Suppressor macrophage treated with lipopolysaccharide for 1 hour (primary cell): ENCODE measurements around the gene ZNF483.
"Not testable (repeated sequence)": the region's sequence is repeated elsewhere in the genome, so short reads cannot be mapped to it uniquely, and the experiment has no call there.

Experiments
- DNase-seq, 3 donors: peaks; one replicate each; pipeline ENCODE4 v3.0.0-alpha.2; 2020 to 2022

The ZNF483 gene

DNA sequence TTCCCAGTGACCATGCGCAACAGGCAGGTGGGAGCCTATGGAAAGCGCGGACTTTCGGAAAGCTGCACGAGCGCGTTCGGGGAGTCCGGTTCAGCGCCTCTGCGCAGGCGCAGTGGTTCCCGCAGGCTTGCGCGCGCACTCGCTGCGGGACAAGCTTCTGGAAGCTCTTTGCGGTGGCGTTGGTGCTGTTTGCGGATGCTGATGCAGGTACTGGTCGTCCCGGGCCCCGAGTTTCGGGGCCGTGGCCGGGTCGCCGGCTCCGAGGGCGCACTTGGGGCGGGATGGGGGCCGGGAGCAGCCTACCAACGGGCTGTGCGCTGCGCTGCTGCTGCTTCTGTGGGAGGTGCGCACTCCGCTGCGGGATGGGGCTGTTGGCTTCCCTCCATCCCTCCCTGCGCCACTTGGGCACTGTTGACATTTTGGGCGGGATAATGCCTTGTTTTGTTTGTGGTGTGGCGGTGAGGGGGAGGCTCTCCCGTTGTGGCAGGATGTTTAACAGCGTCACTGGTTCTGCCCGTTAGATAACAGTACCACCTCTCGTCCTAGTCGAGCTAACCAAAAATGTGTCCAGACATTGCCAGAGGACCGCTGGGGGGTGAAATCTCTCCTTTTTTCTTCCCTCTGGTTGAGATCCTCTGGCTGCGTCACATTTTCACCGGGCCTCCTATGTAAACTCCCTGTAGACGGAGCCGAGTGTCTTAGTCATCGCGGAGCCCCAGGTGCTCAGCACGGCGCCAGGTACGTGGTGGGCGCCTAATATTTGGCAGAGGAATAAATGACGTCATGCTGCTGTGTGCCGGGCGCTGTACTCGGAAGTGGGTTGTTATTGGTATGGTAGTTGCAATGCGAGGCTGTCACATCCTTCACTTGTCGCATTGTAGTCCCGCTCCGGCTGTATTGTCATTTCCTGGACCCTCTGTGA lies at the start of gene ZNF483:
ZNF483 (plus strand) TSS at position 124 of the 922 bp plus-strand sequence. CDS start 2,217 bp downstream, outside the sequence.
- peak; percentile 66 to 83 (median 70) for DNase-seq

DNA sequence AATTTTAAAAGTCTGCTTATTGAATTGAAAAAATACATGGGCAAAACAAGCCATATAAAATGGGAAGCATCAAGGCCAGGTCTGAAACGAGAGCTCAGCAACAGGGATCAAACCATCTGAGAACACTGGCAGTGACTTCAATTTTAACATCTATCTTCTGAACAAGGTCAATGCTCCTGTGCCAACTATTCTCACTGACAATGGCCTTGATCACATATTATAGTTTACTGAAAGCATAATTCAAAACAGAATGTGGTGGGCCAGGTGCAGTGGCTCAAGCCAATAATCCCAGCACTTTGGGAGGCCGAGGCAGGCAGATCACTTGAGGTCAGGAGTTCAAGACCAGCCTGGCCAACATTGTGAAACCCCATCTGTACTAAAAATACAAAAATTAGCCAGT lies 49.8 kb upstream of the ZNF483 start:
- no peak for DNase-seq

DNA sequence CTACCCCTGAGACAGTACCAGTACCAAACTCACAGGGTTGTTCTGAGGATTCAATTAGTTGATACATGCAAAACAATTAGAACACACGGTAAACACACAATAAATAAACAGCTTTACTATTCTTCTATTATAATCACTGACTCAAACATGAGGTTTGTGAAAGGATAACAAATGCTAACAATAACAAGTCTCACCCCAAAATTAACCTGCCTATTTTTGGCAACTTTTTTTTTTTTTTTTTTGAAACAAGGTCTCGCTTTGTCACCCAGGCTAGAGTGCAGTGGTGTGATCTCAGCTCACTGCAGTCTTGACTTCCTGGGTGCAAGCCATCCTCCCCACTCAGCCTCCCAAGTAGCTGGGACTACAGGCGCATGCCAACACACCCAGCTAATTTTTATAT lies 47.3 kb upstream of the ZNF483 start:
- DNase-seq = no peak

DNA sequence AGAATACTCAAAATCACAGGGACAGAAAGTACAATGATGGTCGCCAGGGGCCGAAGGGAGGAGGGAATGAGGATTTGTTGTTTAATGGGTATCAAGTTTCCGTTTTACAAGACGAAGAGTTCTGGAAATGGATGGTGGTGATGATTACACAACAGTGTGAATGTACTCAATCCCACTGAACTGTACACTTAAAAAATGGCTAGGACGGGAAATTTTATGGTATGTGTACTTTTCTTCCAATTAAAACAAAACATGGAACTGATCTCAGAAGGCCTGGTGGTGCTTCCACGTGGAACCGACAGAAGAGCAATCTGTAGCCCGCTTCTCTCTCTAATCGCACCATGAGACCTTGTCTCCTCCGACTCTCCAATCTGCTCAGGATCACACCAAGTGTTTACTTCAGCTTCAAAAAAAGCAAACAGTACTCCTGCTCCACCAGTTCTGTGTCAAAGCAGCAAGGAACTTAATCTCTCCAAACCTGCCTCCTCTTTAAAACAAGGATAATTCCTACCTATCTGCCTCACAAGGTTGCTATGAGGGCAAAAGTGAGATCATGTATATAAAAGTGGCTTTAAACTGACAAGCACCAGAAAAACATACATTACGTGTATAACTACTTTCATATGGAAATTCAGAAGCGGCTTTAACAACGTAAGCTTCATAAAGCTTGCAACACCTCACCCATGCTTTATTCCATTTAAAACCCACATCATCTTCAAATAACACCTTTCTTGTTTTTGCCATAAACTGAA lies 42.9 kb upstream of the ZNF483 start:
- no peak for DNase-seq

DNA sequence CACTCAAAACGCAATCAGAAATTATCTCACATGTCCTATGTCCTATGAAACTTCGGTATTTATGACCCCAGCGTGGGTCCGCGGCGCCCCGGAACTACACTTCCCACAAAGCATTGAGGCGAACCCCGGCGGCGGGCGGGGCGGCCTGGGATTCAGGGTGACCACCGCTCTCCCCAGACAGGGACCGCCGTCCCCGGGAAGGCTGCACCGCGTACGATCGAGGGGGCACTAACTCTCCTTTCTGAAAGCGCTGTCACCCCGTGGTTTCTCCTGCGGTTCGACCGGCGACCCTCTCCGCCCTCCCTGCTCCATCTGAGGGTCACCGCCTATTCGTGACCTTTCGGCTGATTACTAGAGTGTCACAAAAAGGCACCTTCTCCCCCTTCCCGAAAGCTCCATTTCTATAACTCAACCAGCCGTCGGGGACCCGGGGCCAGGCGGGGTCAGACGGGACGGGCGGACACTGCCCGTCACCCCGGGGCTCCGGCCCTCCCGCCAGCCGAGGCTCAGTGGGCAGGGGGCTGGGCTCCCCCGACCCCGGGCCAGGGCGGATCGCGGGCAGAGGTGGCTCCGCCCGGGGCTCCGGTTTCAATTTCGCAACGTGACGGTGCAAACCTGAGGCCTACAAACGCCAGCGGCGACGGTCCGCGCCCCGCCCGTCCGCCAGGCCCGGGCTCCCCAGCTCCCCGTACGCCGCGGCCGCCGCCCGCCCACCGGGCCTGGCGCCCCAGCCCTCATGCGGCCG lies 42.1 kb upstream of the ZNF483 start:
- DNase-seq = peak; percentile 76 to 90 (median 79)

DNA sequence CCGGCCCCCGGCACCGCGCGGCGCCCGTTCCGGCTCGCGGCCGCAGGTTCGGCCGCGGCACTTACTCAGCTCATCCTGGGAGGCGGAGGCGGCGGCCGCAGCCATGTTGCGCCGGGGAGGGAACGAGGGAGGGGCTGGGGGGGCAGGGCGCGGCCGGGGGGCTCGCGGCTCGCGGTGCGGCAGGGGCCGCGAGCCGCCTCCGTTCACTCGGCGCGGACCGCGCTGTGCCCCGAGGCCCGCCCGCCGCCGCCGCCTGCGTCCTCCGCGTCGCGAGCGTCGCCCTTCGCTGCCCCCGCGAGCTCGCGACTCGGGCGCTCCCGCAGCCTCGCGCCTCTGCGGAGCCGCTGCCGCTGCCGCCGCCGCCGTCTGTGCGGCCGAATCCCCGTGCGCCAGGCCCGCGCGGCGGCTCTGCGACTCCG lies 41.5 kb upstream of the ZNF483 start:
- peak; percentile 64 to 81 (median 66) for DNase-seq

DNA sequence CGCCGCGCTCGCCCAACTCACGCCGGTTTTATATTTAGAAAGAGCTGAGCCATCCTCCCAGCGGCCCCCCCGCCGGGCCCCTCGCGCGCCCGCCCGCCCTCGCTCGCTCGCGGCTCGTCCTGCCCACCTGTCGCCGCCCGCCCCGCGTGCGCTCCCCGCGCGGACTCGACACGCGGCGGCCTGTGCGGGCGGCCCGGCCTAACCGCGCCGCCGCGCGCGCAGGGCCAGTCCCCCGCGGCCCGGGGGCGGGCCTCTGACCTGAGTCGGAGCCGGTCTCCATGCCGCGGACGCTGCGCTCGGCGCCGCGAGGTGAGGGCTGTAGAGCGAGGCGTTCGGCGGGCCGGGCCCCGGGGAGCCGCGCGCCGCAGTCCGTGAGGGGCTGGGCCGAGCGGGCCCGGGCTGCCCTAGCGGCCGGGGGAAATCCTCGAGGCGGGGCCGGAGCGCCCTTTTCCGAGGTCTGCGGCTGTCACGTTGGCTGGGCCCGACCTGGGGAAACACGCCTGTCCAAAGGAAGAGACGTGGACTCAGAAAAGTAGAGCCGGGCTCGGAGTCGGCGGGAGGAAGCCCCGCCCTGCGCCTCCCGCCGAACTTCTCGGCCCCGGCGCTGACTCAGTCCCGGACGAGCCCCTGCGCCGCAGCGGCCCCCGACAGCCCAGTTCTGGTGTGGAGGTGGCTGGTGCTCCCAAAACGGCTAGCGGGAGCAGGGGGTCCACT lies 41.0 kb upstream of the ZNF483 start, which contains the start of gene ECPAS:
ECPAS (minus strand) TSS at position 526 of the 714 bp plus-strand sequence. CDS start 11,465 bp downstream, outside the sequence.
- peak; percentile 89 to 94 (median 92) for DNase-seq

DNA sequence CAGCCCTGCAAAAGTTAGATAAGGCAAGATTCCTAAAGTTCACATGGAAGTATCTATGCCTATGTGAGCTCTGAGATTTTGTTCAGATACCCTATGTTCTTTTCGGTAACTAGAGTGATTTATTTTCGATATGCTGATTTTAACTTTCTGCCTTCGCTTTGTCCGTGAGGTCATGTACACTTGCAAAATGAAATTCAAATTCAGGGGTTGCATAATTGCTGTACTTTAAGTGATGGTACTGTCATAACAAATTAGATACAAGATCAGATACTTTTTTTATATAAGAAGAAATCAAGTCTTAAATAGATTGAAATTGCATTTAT lies 40.4 kb upstream of the ZNF483 start:
- peak in 2 of 3 donors; percentile 52 to 59 for DNase-seq

DNA sequence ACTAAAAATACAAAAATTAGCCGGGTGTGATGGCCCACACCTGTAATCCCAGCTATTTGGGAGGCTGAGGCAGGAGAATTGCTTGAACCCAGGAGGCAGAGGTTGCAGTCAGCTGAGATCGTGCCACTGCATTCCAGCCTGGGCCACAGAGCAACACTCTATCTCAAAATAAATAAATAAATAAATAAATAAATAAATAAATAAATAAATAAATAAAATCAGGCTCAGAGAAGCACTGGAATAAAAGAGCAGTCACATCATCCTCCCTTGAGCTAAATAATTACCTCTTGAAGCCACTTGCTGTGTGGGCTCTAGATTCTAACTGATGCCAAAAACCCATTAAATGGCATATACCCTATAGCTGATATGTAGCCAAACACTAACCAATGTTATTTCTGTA lies 27.8 kb upstream of the ZNF483 start:
- DNase-seq = not testable (repeated sequence)

DNA sequence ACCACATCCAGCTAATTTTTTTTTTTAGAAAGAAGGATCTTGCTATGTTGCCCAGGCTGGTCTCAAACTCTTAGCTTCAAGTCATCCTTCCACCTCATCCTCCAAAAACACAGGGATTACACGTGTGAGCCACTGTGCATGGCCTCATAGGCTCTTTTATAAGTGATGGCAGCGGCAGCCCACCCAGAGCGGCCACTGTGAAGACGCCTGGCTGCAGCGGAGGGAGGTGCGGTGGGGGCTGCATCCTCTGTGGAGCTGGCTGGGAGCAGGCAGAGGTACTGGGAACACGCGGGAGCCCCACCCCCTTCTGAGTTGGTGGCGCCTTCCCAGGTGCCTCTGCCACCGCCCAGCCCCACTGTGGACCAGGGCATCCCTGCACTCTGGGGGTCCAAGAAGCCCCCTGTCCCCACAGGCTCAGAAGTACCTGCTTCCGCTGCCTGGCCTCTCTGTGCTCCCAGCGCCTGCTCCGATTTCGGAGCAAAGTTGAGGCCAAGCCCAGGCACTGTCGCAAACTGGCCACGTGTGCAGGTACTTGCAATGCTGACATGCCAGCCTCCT lies 23.9 kb upstream of the ZNF483 start:
- DNase-seq = no peak

DNA sequence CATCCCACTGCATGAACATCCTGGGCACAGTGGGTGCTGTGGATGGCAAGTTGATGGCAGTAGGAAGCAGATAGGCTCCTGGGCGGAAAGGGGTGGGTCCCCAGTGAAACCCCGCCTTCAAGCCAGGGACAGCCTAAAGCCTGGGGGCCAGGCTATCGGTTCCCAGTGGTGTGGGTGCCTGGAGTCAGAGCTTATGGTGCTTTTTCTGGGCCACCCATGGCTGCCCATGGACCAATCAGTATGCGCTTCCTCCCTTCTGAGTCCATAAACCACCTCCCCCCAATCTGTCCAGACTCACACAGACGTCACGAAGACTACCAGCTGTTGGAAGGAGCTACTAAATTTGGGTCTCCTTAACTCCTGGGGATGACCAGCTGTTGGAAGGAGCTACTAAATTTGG lies 23.3 kb upstream of the ZNF483 start:
- DNase-seq = no peak

DNA sequence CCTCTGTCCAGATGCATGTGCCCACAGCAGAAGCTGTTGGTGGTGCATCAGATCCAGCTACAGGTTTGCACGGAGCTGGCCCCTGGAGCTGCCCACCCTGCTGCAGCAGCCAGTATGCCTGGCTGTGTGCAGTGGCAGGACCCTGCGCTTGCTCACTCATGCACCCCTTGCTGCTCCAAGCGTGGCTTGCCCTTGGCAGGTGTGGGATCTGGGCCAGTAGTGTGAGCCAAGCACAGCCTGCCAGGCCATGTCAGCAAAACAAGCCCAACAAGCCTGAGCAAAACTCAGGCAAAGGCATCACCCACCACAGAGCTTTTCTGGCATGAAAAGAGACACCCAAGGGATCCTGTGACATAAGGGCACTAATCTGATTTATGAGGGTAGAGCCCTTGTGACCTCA lies 22.5 kb upstream of the ZNF483 start:
- DNase-seq = no peak

DNA sequence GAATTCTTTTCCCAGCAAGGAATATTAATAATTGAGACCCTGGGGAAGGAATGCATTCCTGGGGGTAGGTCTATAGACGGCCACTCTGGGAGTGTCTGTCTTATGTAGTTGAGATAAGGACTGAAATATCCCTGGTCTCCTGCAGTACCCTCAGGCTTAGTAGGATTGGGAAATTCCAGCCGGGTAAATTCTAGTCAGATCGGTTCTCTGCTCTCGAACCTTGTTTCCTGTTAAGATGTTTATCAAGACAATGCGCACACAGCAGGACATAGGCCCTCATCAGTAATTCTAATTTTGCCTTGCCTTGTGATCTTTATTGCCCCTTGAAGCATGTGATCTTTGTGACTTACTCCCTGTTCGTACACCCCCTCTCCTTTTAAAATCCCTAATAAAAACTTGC lies 13.4 kb upstream of the ZNF483 start:
- DNase-seq = not testable (repeated sequence)

DNA sequence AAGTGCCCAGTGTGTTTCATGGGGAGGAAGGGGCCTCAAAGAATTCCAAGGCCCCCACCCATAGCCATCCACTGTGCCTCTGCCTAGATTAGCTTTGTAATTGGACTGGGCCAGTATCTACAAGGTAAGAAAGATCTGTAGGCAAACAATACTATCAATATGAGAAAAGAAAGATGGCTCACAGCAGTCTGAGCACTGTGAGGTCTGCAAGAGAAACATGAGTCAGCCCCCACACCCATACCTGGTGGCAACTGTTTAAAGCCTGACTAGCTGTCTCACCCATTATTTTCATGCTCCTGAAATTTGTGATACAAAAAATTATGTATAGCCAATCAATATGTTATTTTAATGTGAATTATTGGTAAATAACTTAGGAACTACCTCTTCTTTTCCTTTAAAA lies 10.0 kb upstream of the ZNF483 start:
- no peak for DNase-seq

DNA sequence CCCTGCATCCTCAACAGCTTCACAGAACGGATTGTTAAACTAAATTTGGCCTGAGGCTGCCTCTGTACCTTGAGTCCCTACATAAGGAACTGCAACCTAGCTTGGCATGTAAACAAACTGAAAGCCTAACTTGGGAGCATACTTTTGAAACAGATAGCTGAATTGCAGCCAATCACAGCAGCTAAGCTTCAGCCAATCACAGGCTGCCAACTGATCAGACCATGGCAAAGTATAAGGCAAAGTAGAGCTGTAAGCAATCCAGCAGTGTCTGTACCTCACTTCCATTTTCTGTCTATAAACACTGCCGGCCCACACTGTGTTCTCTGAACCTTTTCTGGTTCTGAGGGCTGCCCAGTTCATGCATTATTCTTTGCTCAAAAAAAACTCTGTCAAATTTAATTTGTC lies 8.9 kb upstream of the ZNF483 start:
- DNase-seq = no peak

DNA sequence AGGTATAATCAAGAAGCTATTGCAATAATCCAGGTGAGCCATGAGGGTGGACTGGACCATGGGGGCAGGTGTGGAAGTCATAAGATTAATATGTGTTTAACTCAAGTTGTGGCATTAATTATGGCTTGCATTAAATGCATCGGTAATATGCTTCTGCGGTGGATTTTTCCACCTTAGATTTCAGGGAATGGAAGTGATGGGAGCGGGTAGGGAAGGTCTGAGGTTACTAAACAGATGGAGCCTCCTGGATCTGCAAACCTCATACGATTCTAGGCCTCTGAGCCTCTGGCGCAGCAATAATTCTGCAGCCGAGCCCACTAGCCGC lies 286 bp upstream of the ZNF483 start:
- no peak for DNase-seq

DNA sequence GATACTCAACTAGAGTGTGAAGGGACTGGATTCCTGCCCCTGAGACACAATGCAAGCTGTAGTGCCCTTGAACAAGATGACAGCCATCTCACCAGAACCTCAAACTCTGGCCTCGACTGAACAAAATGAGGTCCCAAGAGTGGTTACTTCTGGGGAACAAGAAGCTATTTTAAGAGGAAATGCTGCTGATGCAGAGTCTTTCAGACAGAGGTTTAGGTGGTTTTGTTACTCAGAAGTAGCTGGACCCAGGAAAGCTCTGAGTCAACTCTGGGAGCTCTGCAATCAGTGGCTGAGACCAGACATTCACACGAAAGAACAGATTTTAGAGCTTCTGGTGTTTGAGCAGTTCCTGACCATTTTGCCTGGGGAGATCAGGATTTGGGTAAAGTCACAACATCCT lies 2.4 kb downstream of the ZNF483 start:
- DNase-seq = no peak

DNA sequence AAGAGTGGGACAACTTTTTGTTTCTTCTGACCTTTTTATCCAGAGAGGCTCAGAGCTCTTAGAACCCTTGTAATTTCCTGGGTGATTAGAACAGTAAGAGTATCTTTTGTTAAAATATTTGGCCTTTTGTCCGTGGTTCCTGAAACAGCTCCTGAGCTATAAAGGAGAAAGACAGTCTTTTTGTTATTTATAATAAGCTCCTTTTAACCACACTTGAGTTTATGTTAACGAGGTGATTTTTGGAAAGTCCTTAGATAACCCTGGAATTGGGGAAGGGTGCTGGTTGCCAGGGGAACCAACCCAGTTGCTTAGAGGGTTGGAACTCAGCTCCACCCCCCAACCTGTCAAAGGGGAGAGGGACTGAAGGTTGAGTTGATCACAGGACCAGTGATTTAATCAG lies 4.8 kb downstream of the ZNF483 start:
- DNase-seq = no peak

DNA sequence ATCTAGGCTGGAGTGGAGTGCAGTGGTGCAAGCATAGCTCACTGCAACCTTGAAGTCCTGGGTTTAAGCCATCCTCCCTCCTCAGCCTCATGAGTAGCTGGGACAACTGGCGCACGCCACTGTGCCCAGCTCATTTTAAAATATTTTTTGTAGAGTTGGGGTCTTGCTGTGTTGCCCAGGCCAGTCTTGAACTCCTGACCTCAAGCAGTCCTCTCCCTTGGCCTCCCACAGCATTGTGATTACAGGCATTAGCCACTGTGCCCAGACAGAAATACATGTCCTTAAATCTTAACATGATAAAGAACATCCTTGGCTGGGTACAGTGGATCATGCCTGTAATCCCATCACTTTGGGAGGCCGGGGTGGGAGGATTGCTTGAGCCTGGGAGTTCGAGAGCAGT lies 6.7 kb downstream of the ZNF483 start:
- no peak for DNase-seq

DNA sequence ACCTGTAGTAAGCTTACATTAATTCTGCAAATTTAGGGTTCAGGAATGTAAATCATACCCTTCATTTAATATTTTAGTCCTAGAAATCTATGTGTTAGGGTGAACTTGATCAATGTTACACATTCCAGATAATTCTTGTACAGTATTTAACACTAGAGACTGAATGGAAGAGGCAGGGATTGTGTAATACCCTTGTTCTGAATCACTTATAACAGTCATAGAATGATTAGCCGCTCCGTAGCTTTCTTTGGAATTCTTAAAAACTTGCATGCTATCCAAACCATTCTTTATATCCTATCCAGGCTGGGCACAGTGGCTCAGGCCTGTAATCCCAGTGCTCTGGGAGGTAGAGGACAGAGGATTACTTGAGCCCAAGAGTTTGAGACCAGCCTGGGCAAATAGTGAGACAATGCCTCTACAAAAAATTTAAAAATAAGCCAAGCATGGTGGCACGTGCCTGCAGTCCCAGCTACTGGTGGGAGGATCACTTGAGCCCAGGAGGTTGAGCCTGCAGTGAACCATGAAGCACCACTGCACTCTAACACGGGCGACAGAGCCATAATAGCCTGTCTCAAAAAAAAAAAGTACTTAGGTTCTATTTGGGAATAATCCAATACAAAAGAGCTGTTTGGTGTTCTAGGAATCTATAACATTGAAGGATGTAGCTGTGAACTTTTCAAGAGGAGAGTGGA lies 8.3 kb downstream of the ZNF483 start:
- DNase-seq = no peak

DNA sequence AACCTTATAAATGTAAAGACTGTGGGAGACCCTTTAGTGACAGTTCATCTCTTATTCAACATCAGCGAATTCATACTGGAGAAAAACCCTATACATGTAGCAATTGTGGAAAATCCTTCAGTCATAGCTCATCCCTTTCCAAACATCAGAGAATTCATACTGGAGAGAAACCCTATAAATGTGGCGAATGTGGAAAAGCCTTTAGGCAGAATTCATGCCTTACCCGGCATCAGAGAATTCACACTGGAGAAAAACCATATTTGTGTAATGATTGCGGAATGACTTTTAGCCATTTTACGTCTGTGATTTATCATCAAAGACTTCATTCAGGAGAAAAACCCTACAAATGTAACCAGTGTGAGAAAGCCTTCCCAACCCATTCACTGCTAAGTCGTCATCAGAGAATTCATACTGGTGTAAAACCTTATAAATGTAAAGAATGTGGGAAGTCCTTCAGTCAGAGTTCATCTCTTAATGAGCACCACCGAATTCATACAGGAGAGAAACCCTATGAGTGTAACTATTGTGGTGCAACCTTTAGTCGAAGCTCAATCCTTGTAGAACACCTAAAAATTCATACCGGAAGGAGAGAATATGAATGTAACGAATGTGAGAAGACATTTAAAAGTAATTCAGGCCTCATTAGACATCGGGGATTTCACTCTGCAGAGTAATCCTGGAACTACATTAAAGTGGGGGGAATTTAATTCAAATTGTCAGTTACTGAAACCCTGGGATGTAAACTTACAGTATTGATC lies 17.7 kb downstream of the ZNF483 start:
- no peak for DNase-seq
